ENCODE results near the gene GSK3B.

The GSK3B gene

DNA sequence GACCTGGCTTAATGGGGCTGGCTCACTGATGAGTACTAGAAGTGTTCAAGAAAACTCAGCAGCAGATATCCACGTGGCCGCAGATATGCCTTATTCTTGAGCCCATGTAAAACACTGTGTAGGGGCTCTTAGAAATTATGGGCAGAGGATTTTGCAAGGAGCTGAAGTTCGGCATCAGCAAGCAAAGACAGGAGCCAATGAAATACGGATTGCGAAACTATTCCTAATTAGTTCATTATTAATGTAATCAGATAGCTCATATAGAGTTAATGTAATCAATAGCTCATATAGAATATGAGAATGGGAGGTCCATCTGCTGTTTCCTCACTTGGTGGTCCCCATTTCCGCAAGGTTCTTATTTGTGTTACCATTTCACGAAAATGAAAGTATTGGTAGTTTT is 9.0 kb upstream of the GSK3B start:
- peaks cover 7% of the 10 kb centered on the region for H3K4me1 Mint-ChIP-seq
- no peak overlapping the region for H3K27ac Mint-ChIP-seq
- no peaks in the 10 kb centered on the region for H3K27me3 Mint-ChIP-seq (ENCODE audit: low read depth)
- H3K4me3 Mint-ChIP-seq = no peak overlapping the region
- TF ChIP-seq, protein P1, sequence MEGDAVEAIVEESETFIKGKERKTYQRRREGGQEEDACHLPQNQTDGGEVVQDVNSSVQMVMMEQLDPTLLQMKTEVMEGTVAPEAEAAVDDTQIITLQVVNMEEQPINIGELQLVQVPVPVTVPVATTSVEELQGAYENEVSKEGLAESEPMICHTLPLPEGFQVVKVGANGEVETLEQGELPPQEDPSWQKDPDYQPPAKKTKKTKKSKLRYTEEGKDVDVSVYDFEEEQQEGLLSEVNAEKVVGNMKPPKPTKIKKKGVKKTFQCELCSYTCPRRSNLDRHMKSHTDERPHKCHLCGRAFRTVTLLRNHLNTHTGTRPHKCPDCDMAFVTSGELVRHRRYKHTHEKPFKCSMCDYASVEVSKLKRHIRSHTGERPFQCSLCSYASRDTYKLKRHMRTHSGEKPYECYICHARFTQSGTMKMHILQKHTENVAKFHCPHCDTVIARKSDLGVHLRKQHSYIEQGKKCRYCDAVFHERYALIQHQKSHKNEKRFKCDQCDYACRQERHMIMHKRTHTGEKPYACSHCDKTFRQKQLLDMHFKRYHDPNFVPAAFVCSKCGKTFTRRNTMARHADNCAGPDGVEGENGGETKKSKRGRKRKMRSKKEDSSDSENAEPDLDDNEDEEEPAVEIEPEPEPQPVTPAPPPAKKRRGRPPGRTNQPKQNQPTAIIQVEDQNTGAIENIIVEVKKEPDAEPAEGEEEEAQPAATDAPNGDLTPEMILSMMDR (IDR thresholded peaks at IDR 0.05; ENCODE audit: unreplicated experiment in 3 of 3) = no peak
- H3K9me3 Mint-ChIP-seq = no peaks in the 10 kb centered on the region
- peaks cover 53% of the 10 kb centered on the region for H3K36me3 Mint-ChIP-seq (ENCODE audit: low read depth)

DNA sequence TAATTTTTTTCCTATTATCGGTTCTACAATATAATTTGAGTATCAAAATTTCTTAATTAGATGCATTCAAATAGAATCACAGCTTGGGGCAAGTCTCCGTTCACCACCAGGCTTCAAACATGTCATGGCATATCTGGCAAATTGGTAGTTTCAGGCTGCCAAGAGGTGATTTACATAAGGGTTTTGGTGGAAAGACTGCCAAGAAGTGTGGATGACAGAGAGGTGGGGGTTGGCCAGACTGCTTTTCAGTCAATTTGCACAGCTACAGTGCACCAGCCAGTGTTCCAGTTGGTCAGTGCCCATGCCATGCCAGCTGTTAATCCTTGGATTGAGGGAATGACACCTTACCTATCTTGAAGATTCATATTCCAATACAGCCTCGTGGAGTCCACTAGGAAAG is 8.4 kb upstream of the GSK3B start:
- H3K4me3 Mint-ChIP-seq = no peak overlapping the region
- no peak overlapping the region for H3K27ac Mint-ChIP-seq
- H3K36me3 Mint-ChIP-seq (ENCODE audit: low read depth) = peaks cover 49% of the 10 kb centered on the region
- peaks cover 7% of the 10 kb centered on the region for H3K4me1 Mint-ChIP-seq
- TF ChIP-seq, protein P1 (IDR thresholded peaks at IDR 0.05; ENCODE audit: unreplicated experiment in 3 of 3) = no peak
- H3K27me3 Mint-ChIP-seq (ENCODE audit: low read depth) = no peaks in the 10 kb centered on the region
- no peaks in the 10 kb centered on the region for H3K9me3 Mint-ChIP-seq

DNA sequence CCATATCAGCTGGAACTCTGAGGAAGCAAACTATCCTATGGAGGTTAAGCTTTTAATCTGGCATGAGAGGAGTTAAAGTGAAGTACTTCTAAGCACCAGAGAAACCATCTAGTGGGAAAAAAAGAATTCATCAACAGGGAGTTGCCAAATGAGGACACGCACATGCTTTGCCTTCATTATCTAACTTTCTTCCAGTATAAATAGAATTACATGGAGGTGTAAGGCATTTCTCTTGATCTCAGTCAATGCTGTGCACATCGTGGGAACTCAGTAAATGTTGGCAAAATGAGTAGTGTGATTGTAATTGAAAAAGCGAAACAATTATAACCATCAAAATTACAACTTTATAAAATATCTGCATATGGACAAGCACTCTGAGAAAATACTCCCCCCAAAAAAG is 8.0 kb upstream of the GSK3B start:
- Mint-ChIP-seq H3K9me3 (no peaks in the 10 kb centered on the region), H3K27ac (no peak overlapping the region), H3K36me3 (ENCODE audit: low read depth) (peaks cover 52% of the 10 kb centered on the region), H3K4me3 (no peak overlapping the region), H3K4me1 (peaks cover 10% of the 10 kb centered on the region), H3K27me3 (ENCODE audit: low read depth) (no peaks in the 10 kb centered on the region)
- TF ChIP-seq, protein P1 (IDR thresholded peaks at IDR 0.05; ENCODE audit: unreplicated experiment in 3 of 3) = no peak

DNA sequence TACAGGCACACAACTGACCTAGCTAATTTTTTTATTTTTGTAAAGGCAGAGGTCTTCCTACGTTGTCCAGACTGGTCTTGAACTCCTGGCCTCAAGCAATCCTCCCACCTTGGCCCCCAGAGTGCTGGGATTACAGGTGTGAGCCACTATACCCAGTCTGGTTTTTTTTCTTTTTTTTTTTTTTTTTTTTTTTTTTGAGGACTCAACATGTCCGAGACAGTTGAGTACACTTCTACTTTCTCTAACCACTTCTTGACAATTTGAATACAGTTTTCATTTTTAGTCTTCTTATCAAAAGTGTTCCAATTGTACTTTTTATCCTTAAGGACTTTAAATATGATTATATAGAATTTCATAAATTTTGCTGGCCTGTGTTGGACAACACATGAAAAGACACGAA is 7.4 kb upstream of the GSK3B start:
- Mint-ChIP-seq H3K4me1 (peaks cover 15% of the 10 kb centered on the region), H3K27me3 (ENCODE audit: low read depth) (no peaks in the 10 kb centered on the region), H3K9me3 (no peaks in the 10 kb centered on the region), H3K36me3 (ENCODE audit: low read depth) (peaks cover 53% of the 10 kb centered on the region), H3K4me3 (no peak overlapping the region), H3K27ac (no peak overlapping the region)
- TF ChIP-seq, protein P1 (IDR thresholded peaks at IDR 0.05; ENCODE audit: unreplicated experiment in 3 of 3) = no peak

DNA sequence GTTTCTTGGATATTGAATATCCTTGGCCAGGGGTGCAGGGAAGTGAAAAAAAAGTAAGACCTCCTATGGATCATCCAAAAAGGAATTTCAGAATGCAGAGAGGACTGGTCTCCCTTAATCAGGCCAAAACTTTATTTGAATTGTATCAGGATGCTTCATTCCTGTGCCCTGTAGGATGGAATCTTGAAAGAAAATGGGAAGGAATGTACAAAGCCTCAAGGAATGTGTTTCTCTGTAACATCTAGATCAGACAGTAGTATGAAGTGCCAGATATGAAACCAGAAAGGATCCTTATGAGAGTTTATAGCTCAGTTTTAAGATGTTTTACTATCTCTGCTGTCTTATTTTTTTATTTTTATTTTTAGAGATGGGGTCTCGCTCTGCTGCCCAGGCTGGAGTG is 6.5 kb upstream of the GSK3B start:
- Mint-ChIP-seq H3K27ac (peak overlapping the region in 1 of 3 experiments; percentile 3), H3K4me1 (peaks cover 21% of the 10 kb centered on the region), H3K4me3 (no peak overlapping the region), H3K36me3 (ENCODE audit: low read depth) (peaks cover 49% of the 10 kb centered on the region), H3K9me3 (no peaks in the 10 kb centered on the region), H3K27me3 (ENCODE audit: low read depth) (no peaks in the 10 kb centered on the region)
- TF ChIP-seq, protein P1 (IDR thresholded peaks at IDR 0.05; ENCODE audit: unreplicated experiment in 3 of 3) = no peak

DNA sequence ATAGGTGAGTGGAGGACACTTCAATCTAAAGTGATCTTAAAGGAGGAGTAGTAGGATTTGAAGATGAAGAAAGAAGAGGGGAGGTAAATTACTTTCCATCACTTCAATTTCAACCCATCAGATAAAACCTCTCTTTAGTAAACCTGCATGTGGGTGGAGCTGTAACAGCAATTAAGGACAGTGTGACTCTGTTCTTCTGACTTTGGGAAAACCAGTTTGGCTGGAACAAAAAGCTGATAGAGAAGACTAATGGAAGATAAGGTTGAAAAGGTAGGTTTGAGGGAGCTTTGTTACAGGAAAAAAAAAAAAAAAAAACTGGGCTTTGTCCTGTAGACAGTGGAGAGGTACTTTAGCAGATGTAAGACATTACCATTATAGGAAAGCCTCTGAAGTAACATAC is 4.5 kb upstream of the GSK3B start:
- Mint-ChIP-seq H3K36me3 (ENCODE audit: low read depth) (peaks cover 46% of the 10 kb centered on the region), H3K27me3 (ENCODE audit: low read depth) (no peaks in the 10 kb centered on the region), H3K4me3 (no peak overlapping the region), H3K9me3 (no peaks in the 10 kb centered on the region), H3K4me1 (peaks cover 25% of the 10 kb centered on the region), H3K27ac (no peak overlapping the region)
- TF ChIP-seq, protein P1 (IDR thresholded peaks at IDR 0.05; ENCODE audit: unreplicated experiment in 3 of 3) = no peak

Measured in nephron (organoid).